HepG2 (cell line): ENCODE data around the gene TNFAIP2. TPM values are rescaled to one million over a fixed set of nuclear protein-coding genes. Genes with fewer than 3 reads are reported as not detected.

Source experiments
- ESRRA ChIP-seq: sonication (generic); formaldehyde crosslinking; IDR thresholded peaks from 2 replicates; pipeline ENCODE4 v1.5.1; 2020; ENCODE audit warnings: mild to moderate bottlenecking, low read depth, missing genetic modification reagents
- HNRNPL ChIP-seq: fragments of 200-400 bp; formaldehyde crosslinking; IDR thresholded peaks from 2 replicates; pipeline ENCODE4 v1.6.1; 2017; ENCODE audit warnings: mild to moderate bottlenecking, low read depth, low read length
- KLF15 ChIP-seq: sonication (generic); formaldehyde crosslinking; IDR thresholded peaks from 2 replicates; pipeline ENCODE4 v1.8.1; 2023; ENCODE audit warnings: borderline replicate concordance, mild to moderate bottlenecking, inconsistent platforms, missing genetic modification reagents, mixed read lengths
- NFIB ChIP-seq: sonication (generic); formaldehyde crosslinking; IDR thresholded peaks from 2 replicates; pipeline ENCODE4 v1.9.0; 2021; ENCODE audit warnings: missing genetic modification reagents, mild to moderate bottlenecking, borderline replicate concordance
- NR2F6 ChIP-seq, 2 experiments: IDR thresholded peaks; 2 replicates each; pipeline ENCODE4 v1.6.1; 2016; ENCODE audit warnings: antibody characterized with exemption in 1 of 2, mild to moderate bottlenecking in 1 of 2
- TBX2 ChIP-seq: sonication (generic); formaldehyde crosslinking; IDR thresholded peaks from 2 replicates; pipeline ENCODE4 v1.5.0; 2020; ENCODE audit warnings: missing genetic modification reagents, mild to moderate bottlenecking, borderline replicate concordance
- TFDP1 ChIP-seq: IDR thresholded peaks from 2 replicates; pipeline ENCODE4 v1.6.1; 2016; ENCODE audit warnings: missing compliant biosample characterization, missing genetic modification reagents, borderline replicate concordance
- ZMYM3 ChIP-seq: sonication (generic); formaldehyde crosslinking; IDR thresholded peaks from 2 replicates; pipeline ENCODE4 v1.5.1; 2020; ENCODE audit warnings: mild to moderate bottlenecking, missing genetic modification reagents
- ZNF121 ChIP-seq: sonication (generic); formaldehyde crosslinking; IDR thresholded peaks from 2 replicates; pipeline ENCODE4 v1.5.0; 2020; ENCODE audit warnings: mild to moderate bottlenecking, missing genetic modification reagents
- ZNF431 ChIP-seq: sonication (generic); formaldehyde crosslinking; IDR thresholded peaks from 2 replicates; pipeline ENCODE4 v1.9.0; 2022; ENCODE audit warnings: missing genetic modification reagents, low read depth, mild to moderate bottlenecking, borderline replicate concordance
- ZNF629 ChIP-seq: sonication (generic); formaldehyde crosslinking; conservative IDR thresholded peaks from 2 replicates; pipeline ENCODE4 v1.5.0; 2020; ENCODE audit warnings: missing genetic modification reagents
- ZNF790 ChIP-seq: sonication (generic); formaldehyde crosslinking; IDR thresholded peaks from 2 replicates; pipeline ENCODE4 v1.8.0; 2022; ENCODE audit warnings: missing genetic modification reagents, mild to moderate bottlenecking, borderline replicate concordance
- ZNF891 ChIP-seq: sonication (generic); formaldehyde crosslinking; IDR thresholded peaks from 2 replicates; pipeline ENCODE4 v1.5.0; 2020; ENCODE audit warnings: mild to moderate bottlenecking, missing genetic modification reagents
- polyA plus RNA-seq, 8 experiments: library from polyadenylated mRNA; depleted of rRNA in 3 of 8; stranded (reverse) in 7 of 8; unstranded in 1 of 8; fragments of >200 nt; fragmentation: Illumina TruSeq in 4 of 8; extraction: Trizol in 4 of 8; gene quantifications; 2 replicates each; pipeline versions ENCODE4 v1.2.1 to v1.2.3, GENCODE V29; 2011 to 2016; ENCODE audit warnings: low read depth in 4 of 8, missing spikeins in 1 of 8, mixed read lengths in 1 of 8; ENCODE audit not compliant: insufficient read depth in 1 of 8
- total RNA-seq, 5 experiments: library from RNA; depleted of rRNA; stranded (reverse); fragments of >200 nt; fragmentation: Illumina TruSeq; extraction: Trizol; gene quantifications; 2 replicates each; pipeline ENCODE4 v1.2.3, GENCODE V29; 2016; ENCODE audit warnings: low read depth in 1 of 5
- TF ChIP-seq, protein P1 (sequence below): sonication (generic); formaldehyde crosslinking; IDR thresholded peaks from 2 replicates; pipeline ENCODE4 v1.5.1; 2020; ENCODE audit warnings: mild to moderate bottlenecking, missing genetic modification reagents, moderate library complexity
- TF ChIP-seq, protein P2 (sequence below): sonication (generic); formaldehyde crosslinking; IDR thresholded peaks from 2 replicates; pipeline ENCODE4 v1.5.1; 2020; ENCODE audit warnings: mild to moderate bottlenecking, missing genetic modification reagents, moderate library complexity
- TF ChIP-seq, protein P3 (sequence below): IDR thresholded peaks from 2 replicates; pipeline ENCODE4 v1.6.1; 2012; ENCODE audit warnings: inconsistent platforms
- TF ChIP-seq, protein P4 (sequence below): sonication (generic); formaldehyde crosslinking; conservative IDR thresholded peaks from 2 replicates; pipeline ENCODE4 v1.8.0; 2022; ENCODE audit warnings: missing genetic modification reagents

The TNFAIP2 gene
- total and polyA plus RNA-seq, 2 of the 13 experiments (the other 11 are each of a cell fraction or from before 2014, with no cell fraction given) = 0.46 to 1.5 TPM

DNA sequence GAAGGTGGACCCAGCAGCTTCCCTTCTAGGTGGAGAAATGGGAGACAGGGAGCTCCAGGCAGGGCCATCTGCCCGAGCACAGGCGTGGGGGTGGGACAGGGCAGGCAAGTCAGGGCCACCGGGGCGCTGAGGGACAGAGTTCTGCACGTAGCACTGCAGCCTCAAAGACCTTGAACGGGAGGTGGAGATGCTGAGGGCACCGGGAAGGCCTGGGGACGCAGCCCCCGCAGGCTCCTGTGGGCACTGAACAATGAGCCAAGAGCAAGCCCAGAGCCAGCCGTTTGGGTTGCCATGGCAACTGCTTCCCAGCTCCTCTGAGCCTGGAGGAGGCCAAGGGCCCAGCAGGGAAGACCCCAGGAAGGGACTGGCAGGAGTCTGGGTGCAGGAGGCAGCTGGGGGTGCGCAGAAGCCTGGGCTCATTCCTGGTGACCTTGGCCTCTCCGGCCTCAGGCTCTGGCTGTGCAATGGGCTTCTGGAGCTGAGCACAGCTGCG lies 35.9 kb upstream of the TNFAIP2 start (continued):
- TF ChIP-seq, protein P1, sequence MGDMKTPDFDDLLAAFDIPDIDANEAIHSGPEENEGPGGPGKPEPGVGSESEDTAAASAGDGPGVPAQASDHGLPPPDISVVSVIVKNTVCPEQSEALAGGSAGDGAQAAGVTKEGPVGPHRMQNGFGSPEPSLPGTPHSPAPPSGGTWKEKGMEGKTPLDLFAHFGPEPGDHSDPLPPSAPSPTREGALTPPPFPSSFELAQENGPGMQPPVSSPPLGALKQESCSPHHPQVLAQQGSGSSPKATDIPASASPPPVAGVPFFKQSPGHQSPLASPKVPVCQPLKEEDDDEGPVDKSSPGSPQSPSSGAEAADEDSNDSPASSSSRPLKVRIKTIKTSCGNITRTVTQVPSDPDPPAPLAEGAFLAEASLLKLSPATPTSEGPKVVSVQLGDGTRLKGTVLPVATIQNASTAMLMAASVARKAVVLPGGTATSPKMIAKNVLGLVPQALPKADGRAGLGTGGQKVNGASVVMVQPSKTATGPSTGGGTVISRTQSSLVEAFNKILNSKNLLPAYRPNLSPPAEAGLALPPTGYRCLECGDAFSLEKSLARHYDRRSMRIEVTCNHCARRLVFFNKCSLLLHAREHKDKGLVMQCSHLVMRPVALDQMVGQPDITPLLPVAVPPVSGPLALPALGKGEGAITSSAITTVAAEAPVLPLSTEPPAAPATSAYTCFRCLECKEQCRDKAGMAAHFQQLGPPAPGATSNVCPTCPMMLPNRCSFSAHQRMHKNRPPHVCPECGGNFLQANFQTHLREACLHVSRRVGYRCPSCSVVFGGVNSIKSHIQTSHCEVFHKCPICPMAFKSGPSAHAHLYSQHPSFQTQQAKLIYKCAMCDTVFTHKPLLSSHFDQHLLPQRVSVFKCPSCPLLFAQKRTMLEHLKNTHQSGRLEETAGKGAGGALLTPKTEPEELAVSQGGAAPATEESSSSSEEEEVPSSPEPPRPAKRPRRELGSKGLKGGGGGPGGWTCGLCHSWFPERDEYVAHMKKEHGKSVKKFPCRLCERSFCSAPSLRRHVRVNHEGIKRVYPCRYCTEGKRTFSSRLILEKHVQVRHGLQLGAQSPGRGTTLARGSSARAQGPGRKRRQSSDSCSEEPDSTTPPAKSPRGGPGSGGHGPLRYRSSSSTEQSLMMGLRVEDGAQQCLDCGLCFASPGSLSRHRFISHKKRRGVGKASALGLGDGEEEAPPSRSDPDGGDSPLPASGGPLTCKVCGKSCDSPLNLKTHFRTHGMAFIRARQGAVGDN = peak; percentile 81
- TF ChIP-seq, protein P2, sequence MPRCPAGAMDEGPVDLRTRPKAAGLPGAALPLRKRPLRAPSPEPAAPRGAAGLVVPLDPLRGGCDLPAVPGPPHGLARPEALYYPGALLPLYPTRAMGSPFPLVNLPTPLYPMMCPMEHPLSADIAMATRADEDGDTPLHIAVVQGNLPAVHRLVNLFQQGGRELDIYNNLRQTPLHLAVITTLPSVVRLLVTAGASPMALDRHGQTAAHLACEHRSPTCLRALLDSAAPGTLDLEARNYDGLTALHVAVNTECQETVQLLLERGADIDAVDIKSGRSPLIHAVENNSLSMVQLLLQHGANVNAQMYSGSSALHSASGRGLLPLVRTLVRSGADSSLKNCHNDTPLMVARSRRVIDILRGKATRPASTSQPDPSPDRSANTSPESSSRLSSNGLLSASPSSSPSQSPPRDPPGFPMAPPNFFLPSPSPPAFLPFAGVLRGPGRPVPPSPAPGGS (CRISPR knock-in tag) = 0 out of 2 replicates have a peak, but pooled peaks have one; percentile 39
- TF ChIP-seq NFIB (no peak), TBX2 (peak; percentile 71; the same call in 1 of the 2 replicates), KLF15 (no peak), ZMYM3 (CRISPR knock-in tag) (peak; percentile 65), ZNF891 (peak; percentile 24; the same call in 1 of the 2 replicates), ZNF790 (no peak), ZNF121 (CRISPR knock-in tag) (peak; percentile 99), ESRRA (CRISPR knock-in tag) (no peak), TFDP1 (CRISPR knock-in tag) (no peak), HNRNPL (peak; percentile 82), NR2F6 (IDR thresholded peaks at IDR 0.05) (no peak), NR2F6 (CRISPR knock-in tag; IDR thresholded peaks at IDR 0.05) (peak; percentile 47; the same call in 1 of the 2 replicates), ZNF629 (CRISPR knock-in tag) (peak; percentile 87), ZNF431 (0 out of 2 replicates have a peak, but pooled peaks have one; percentile 52)
- TF ChIP-seq, protein P3, sequence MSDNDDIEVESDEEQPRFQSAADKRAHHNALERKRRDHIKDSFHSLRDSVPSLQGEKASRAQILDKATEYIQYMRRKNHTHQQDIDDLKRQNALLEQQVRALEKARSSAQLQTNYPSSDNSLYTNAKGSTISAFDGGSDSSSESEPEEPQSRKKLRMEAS = 0 out of 2 replicates have a peak, but pooled peaks have one; percentile 31
- TF ChIP-seq, protein P4, sequence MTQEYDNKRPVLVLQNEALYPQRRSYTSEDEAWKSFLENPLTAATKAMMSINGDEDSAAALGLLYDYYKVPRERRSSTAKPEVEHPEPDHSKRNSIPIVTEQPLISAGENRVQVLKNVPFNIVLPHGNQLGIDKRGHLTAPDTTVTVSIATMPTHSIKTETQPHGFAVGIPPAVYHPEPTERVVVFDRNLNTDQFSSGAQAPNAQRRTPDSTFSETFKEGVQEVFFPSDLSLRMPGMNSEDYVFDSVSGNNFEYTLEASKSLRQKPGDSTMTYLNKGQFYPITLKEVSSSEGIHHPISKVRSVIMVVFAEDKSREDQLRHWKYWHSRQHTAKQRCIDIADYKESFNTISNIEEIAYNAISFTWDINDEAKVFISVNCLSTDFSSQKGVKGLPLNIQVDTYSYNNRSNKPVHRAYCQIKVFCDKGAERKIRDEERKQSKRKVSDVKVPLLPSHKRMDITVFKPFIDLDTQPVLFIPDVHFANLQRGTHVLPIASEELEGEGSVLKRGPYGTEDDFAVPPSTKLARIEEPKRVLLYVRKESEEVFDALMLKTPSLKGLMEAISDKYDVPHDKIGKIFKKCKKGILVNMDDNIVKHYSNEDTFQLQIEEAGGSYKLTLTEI (CRISPR knock-in tag) = no peak
